GM19463 (cell line): ENCODE measurements around the gene TEPSIN.

Experiments used
- ATAC-seq: cut with Tn5 transposase; IDR thresholded peaks from one replicate; pipeline ENCODE4 v1.9.1; 2021; ENCODE audit warnings: mild to moderate bottlenecking, moderate library complexity; ENCODE audit not compliant: unreplicated experiment

Gene TEPSIN

DNA sequence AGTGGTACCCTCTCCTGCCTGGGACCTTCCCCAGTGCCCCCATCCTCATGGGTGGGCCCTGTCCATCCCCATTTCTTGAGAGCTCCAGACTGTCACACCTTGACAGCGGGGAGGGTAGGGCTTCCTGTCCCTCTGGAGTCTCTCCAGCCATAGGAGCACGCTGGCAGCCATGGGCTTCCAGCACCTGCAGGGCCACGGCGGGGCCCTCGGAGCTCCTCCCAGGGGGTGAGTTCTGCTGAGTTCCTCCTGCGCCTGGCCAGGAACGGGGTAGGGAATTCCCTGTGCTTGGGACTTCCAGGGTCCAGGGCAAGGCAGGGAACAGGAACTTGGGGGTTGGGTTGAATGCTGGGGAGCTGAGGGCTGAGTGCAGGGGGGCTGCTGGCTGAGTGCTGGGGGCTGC is 49.8 kb downstream of the TEPSIN start:
- ATAC-seq = no peak

- no peak for ATAC-seq
These were observed 50.4 kb downstream of the TEPSIN start for GRCh38 chr17:81188491-81188840.

DNA sequence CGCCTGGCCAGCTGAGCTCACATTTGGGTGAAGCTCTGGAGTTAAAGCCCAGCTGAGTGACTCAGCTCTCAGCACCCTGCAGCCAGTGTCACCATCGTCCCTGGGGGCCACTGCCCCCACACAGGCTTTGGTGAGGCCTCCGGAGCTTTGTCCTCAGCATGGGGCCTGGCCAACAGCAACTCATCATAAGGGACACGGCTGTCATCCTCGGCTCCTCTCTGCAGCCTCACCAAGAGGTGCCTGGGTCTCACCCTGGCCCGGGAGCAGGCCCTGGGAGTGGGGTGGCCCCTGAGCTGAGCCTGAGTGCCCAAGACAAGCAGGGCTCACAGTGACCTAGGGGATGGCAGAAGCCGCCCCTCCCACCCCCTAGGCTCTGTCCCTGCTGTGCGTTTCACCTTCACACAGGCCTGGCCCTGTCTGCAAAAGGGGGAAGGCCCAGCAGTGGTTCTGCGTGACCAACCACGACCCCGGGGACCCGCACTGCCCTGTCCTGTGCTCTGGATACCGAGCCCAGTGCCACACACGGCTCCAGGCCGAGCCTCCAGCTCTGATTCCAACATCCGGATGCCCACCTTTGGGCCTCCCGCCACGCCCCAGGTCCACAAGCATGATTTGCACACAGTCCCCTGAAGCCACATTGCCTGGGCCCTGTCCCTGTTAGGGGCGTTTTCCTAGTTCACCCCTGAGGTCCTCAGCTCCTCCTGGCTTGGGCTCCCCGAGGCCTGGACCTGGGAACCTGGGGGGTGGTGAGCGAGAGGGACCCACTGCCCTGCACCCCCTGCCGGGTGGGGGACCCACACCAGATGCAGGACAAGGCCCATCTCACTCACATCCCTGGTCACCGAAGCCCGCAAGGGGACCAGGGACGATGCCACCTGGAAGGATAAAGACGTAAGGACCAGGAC is 51.0 kb downstream of the TEPSIN start:
- ATAC-seq = no peak

GRCh38 chr17:81187120-81187519 is 51.7 kb downstream of the TEPSIN start:
- no peak for ATAC-seq

DNA sequence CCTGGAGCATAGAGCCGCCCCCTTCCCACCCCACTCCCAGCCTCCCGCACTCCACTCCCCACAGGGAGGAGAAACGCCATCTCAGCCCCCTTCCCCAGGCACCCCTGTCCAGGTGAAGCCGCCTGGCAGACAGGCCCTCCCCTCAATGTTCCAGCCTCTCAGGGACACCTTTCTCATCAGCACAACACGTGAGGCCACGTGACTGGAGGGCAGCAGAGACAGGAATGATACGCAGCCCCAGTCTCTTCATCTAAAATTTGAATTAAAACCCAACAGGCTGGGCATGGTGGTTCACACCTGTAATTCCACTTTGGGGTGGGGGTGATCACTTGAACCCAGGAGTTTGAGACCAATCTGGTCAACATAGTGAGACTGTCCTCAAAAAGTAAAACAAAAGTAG is 52.7 kb downstream of the TEPSIN start:
- ATAC-seq = no peak

DNA sequence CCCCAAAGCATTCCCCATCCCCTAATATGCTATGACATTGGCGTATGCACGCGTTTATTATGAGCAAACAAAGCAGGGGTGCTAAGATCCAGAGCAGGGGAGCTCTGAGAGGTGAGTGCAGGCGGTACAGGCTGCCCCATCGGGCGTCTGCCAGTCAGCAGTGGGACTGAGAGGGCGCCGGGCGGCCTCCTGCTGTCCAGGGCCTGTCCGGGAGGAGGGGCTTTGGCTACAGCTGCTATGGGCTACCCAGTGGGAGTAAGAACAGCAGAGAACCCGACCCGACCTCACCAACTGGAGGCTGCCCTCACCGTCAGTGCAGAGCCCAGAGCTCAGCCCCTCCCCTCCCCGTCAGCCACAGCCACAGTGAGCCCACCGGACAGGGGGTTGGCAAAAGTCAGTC is 54.3 kb downstream of the TEPSIN start:
- ATAC-seq = no peak

- no peak for ATAC-seq
These were observed 55.0 kb downstream of the TEPSIN start for GRCh38 chr17:81183807-81184206.

GRCh38 chr17:81183316-81183715 is 55.5 kb downstream of the TEPSIN start:
- no peak for ATAC-seq

DNA sequence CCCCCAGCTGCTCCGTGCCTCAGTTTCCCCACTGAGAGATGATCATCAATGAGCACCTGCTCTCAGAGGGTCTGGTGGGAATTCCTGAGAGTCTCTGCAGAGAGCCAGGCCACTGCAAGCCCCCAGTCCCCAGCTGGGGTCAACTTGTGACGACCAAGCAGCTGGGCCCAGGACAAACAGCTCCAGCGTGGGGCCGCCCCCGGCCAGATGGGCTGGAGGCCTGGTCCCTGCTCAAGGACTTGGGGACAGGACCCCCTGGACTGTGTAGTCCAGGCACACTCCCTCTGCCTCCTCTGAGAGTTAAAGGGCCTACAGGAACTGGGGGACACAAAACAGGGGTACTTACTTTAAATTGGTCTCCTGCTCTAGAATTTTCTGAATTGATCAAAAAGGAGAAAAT is 56.3 kb downstream of the TEPSIN start:
- no peak for ATAC-seq

DNA sequence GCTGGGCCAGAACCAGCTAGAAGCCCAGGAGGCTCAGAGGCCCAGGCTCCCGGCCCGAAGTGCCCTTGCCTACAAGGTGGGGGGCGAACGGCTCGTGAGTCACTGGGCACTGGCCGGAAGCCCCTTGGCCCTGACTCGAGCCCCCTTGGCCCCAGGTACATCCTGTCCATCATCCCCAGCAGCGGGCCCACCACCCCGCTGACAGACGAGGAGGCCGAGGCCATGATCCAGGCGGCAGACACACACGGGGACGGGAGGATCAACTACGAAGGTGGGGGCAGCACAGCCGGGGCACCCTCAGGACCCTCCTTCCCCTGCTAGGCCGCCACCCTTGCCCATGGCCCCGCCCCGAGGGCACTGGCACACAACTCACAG is 57.1 kb downstream of the TEPSIN start:
- no peak for ATAC-seq

- ATAC-seq = no peak
These were observed 57.7 kb downstream of the TEPSIN start for GRCh38 chr17:81180836-81181810.

GRCh38 chr17:81179861-81180260 is 59.0 kb downstream of the TEPSIN start:
- no peak for ATAC-seq

DNA sequence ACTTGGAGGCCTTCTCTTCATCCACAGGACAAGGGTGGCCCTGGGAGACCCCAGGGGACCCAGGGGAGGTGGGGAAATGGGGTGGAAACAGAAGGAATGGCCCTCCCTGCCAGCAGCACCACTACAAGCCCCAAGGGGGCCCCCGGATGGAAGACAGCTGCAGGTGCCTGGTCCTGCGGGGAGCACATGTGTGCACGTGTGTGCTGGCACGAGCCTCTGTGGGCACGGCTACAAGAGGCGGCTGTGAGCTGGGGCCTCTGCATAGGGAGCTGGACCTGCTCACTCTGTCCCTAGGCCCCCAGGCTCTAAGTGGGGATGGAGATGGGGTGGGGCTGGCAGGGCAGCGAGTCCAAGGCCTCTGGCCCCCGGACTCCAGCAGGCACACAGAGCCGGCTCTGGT is 59.6 kb downstream of the TEPSIN start:
- no peak for ATAC-seq
